Caco-2 (cell line): ENCODE data around the gene NUMB. TPM values are rescaled to one million over a fixed set of nuclear protein-coding genes. Genes with fewer than 3 reads are reported as not detected.

Source experiments
- BruUV-seq: library from RNA; stranded (reverse); fragments of 400-500 nt; replicated peaks from 2 replicates; lab custom pipeline; 2021; lab: Mats Ljungman, UMichigan
- CTCF ChIA-PET: fragments of 300-600 bp; sonication (Branson Sonifier 250); formaldehyde crosslinking; loops from one replicate; lab custom pipeline; 2022; ENCODE audit warnings: antibody characterized with exemption; lab: Charles Lee
- POLR2A ChIA-PET: fragments of 300-600 bp; sonication (Branson Sonifier 250); formaldehyde crosslinking; loops from one replicate; lab custom pipeline; 2022; ENCODE audit warnings: antibody characterized with exemption; lab: Charles Lee
- DNase-seq, 2 experiments: peaks; one replicate each; pipeline versions ENCODE4 v3.0.0 to v3.0.0-alpha.2; 2020 to 2022
- H3K27me3 ChIP-seq: replicated peaks from 2 replicates; pipeline ENCODE4 v1.6.0; 2011; ENCODE audit warnings: low read length; ENCODE audit not compliant: control insufficient read depth, insufficient read depth
- H3K36me3 ChIP-seq: 2 replicates; pipeline ENCODE4 v1.5.1; 2011; ENCODE audit warnings: low read length; ENCODE audit not compliant: control insufficient read depth, insufficient read depth
- H3K4me1 ChIP-seq: fragments of 250-450 bp; sonication (Bioruptor Pico); 2 replicates; pipeline ENCODE4 v1.5.1; 2020; ENCODE audit warnings: mild to moderate bottlenecking
- H3K4me3 ChIP-seq: 2 replicates; pipeline ENCODE4 v1.5.1; 2011; ENCODE audit warnings: low read depth, mild to moderate bottlenecking, control low read depth, low read length
- H3K9me3 ChIP-seq: fragments of 250-450 bp; sonication (Bioruptor Pico); 2 replicates; pipeline ENCODE4 v1.5.1; 2020; ENCODE audit warnings: mild to moderate bottlenecking, moderate library complexity
- H3K27ac Mint-ChIP-seq: one replicate; pipeline ENCODE4 v1.8.0; 2022; ENCODE audit warnings: mixed read lengths; ENCODE audit not compliant: unreplicated experiment
- H3K27me3 Mint-ChIP-seq: one replicate; pipeline ENCODE4 v1.8.0; 2022; ENCODE audit warnings: mixed read lengths; ENCODE audit not compliant: insufficient read depth, unreplicated experiment
- H3K36me3 Mint-ChIP-seq: one replicate; pipeline ENCODE4 v1.8.0; 2022; ENCODE audit warnings: mild to moderate bottlenecking, mixed read lengths; ENCODE audit not compliant: insufficient read depth, unreplicated experiment
- H3K4me1 Mint-ChIP-seq: one replicate; pipeline ENCODE4 v1.8.0; 2022; ENCODE audit warnings: low read depth, mixed read lengths; ENCODE audit not compliant: unreplicated experiment
- H3K4me3 Mint-ChIP-seq: one replicate; pipeline ENCODE4 v1.8.0; 2022; ENCODE audit warnings: mild to moderate bottlenecking, moderate library complexity, mixed read lengths; ENCODE audit not compliant: unreplicated experiment
- H3K9me3 Mint-ChIP-seq: one replicate; pipeline ENCODE4 v1.8.0; 2022; ENCODE audit warnings: mixed read lengths; ENCODE audit not compliant: unreplicated experiment
- intact Hi-C: fragments of 100-400 bp; cut with micrococcal nuclease; formaldehyde crosslinking; loops from one replicate; pipeline ENCODE4 v1.10.0; 2022; ENCODE audit not compliant: unreplicated experiment
- total RNA-seq: library from RNA; stranded (reverse); gene quantifications from 2 replicates; pipeline ENCODE4 v1.2.3, GENCODE V29; 2022
- TF ChIP-seq, protein P1 (sequence below), 2 experiments: fragments of 200-600 bp in 1 of 2; IDR thresholded peaks; 1 replicate in 1 of 2; 2 replicates in 1 of 2; pipeline versions ENCODE4 v1.5.1 to v1.8.0; 2011 to 2022; ENCODE audit warnings: antibody characterized with exemption in 1 of 2, control low read depth in 1 of 2, inconsistent platforms in 1 of 2, low read depth in 1 of 2, low read length in 1 of 2, mild to moderate bottlenecking in 1 of 2, moderate library complexity in 1 of 2; ENCODE audit not compliant: insufficient read depth in 1 of 2, severe bottlenecking in 1 of 2, unreplicated experiment in 1 of 2

The NUMB gene
- total RNA-seq, 1 experiment from 2014 or later = 67.6 TPM

DNA sequence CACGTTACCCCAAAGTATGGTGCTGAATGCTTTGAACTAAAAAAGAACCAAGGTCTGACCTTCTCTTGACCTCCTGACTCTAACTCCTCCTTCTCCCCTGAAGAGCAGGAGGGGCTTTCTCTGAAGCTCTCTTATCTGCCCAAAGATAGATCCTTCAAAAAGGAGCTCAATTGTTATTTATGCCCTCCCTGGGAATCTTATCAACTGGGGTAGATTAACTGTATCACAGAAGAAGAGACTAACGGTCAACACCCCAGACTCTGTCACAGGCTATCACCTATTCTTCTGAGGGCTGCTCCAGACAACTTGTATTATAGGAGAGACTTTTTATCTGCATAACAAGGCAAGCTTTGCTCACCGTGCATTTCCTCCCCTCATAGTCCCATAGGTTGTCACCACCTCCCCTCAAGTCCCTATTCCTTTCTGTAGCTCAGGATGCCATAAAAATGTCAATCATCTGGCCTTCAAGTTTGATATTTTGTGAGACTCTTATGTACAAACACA is 134.4 kb downstream of the NUMB start:
- no peaks in the 10 kb centered on the region for H3K9me3 Mint-ChIP-seq
- intact Hi-C loops = loop anchor here (1.0 to 10.0 kb wide), 4 partner anchors 10 to 148 kb away; partner anchors contain the start of gene NUMB
- peaks cover 30% of the 10 kb centered on the region for H3K4me1 Mint-ChIP-seq
- no peaks in the 10 kb centered on the region for H3K27me3 Mint-ChIP-seq
- H3K36me3 Mint-ChIP-seq = peaks cover 11% of the 10 kb centered on the region
- ChIA-PET POLR2A (interaction anchor here (0.6 to 1.3 kb wide), 4 partner anchors 10 to 266 kb away, joined by 3 to 7 read pairs (median 4); partner anchors contain the start of genes NUMB and RBM25), CTCF (interaction anchor here (1.0 to 1.3 kb wide), 2 partner anchors 29 to 104 kb away, joined by 3 to 5 read pairs; no protein-coding TSS in a partner anchor)
- DNase-seq = peak; percentile 59 to 72
- TF ChIP-seq, protein P1, sequence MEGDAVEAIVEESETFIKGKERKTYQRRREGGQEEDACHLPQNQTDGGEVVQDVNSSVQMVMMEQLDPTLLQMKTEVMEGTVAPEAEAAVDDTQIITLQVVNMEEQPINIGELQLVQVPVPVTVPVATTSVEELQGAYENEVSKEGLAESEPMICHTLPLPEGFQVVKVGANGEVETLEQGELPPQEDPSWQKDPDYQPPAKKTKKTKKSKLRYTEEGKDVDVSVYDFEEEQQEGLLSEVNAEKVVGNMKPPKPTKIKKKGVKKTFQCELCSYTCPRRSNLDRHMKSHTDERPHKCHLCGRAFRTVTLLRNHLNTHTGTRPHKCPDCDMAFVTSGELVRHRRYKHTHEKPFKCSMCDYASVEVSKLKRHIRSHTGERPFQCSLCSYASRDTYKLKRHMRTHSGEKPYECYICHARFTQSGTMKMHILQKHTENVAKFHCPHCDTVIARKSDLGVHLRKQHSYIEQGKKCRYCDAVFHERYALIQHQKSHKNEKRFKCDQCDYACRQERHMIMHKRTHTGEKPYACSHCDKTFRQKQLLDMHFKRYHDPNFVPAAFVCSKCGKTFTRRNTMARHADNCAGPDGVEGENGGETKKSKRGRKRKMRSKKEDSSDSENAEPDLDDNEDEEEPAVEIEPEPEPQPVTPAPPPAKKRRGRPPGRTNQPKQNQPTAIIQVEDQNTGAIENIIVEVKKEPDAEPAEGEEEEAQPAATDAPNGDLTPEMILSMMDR (IDR thresholded peaks at IDR 0.05; ENCODE audit: insufficient read depth in 1 of 2, low read depth in 1 of 2, low read length in 1 of 2, severe bottlenecking in 1 of 2, unreplicated experiment in 1 of 2) = no peak
- Histone ChIP-seq H3K4me3 (no peak overlapping the region), H3K36me3 (no peaks in the 10 kb centered on the region; the same call in 1 of the 2 replicates), H3K27me3 (no peaks in the 10 kb centered on the region), H3K4me1 (peaks cover 45% of the 10 kb centered on the region), H3K9me3 (no peaks in the 10 kb centered on the region)
- H3K4me3 Mint-ChIP-seq = no peak overlapping the region
- no peak overlapping the region for H3K27ac Mint-ChIP-seq
- BruUV-seq = no TSS peak

DNA sequence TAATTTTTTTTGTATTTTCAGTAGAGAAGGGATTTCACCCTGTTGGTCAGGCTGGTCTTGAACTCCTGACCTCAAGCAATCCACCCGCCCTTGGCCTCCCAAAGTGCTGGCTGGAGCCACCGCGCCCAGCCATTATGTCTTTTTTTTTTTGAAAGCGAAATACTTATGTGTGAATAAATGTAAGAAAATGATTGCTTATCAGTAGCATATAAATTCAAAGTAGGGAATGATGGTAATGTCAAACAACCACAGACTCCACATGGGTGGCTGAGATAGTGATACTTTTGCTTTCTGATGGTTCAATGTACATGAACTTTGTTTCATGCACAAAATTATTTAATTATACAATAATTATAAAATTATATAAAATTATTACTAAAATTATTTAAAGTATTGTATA is 145.2 kb downstream of the NUMB start:
- H3K4me1 ChIP-seq = peaks cover 13% of the 10 kb centered on the region
- peaks cover 6% of the 10 kb centered on the region for H3K4me1 Mint-ChIP-seq
- ChIA-PET POLR2A (no interaction called here), CTCF (no interaction called here)
- intact Hi-C loops = no loop called here
- no peak overlapping the region for H3K27ac Mint-ChIP-seq
- H3K27me3 ChIP-seq = no peaks in the 10 kb centered on the region
- TF ChIP-seq, protein P1 (IDR thresholded peaks at IDR 0.05; ENCODE audit: insufficient read depth in 1 of 2, low read depth in 1 of 2, low read length in 1 of 2, severe bottlenecking in 1 of 2, unreplicated experiment in 1 of 2) = no peak
- H3K4me3 ChIP-seq = no peak overlapping the region
- no peaks in the 10 kb centered on the region for H3K27me3 Mint-ChIP-seq
- no TSS peak for BruUV-seq
- H3K4me3 Mint-ChIP-seq = no peak overlapping the region
- H3K36me3 Mint-ChIP-seq = no peaks in the 10 kb centered on the region
- no peaks in the 10 kb centered on the region for H3K9me3 Mint-ChIP-seq
- DNase-seq = no peak
- H3K36me3 ChIP-seq = no peaks in the 10 kb centered on the region
- no peaks in the 10 kb centered on the region for H3K9me3 ChIP-seq

DNA sequence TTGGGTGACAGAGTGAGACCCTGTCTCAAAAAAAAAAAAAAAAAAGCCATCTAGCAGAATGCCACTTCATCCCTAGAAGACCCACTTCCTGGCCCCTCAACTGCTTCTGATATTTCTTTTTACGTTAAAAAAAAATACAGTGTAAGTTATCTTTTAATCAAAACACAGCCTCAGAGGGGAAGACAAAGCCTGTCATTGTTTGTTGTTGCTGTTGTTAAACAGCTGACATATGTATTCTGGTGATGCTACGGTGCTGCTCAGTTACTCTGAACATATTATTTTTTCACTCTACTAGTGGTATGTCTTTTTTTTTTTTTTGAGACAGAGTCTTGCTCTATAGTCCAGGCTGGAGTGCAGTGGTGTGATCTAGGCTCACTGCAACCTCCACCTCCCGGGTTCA is 145.7 kb downstream of the NUMB start:
- H3K36me3 Mint-ChIP-seq = no peaks in the 10 kb centered on the region
- H3K27me3 Mint-ChIP-seq = no peaks in the 10 kb centered on the region
- intact Hi-C loops = no loop called here
- no TSS peak for BruUV-seq
- ChIA-PET CTCF (no interaction called here), POLR2A (no interaction called here)
- no peak overlapping the region for H3K4me3 Mint-ChIP-seq
- no peaks in the 10 kb centered on the region for H3K9me3 ChIP-seq
- no peak overlapping the region for H3K4me3 ChIP-seq
- H3K27me3 ChIP-seq = no peaks in the 10 kb centered on the region
- H3K4me1 Mint-ChIP-seq = peaks cover 6% of the 10 kb centered on the region
- H3K4me1 ChIP-seq = peaks cover 13% of the 10 kb centered on the region
- no peaks in the 10 kb centered on the region for H3K9me3 Mint-ChIP-seq
- TF ChIP-seq, protein P1 (IDR thresholded peaks at IDR 0.05; ENCODE audit: insufficient read depth in 1 of 2, low read depth in 1 of 2, low read length in 1 of 2, severe bottlenecking in 1 of 2, unreplicated experiment in 1 of 2) = no peak
- H3K36me3 ChIP-seq = no peaks in the 10 kb centered on the region
- H3K27ac Mint-ChIP-seq = no peak overlapping the region
- no peak for DNase-seq
